OCI-LY1 (cell line): Measurements from ENCODE around the gene GABBR2.
"Not testable (repeated sequence)": the region's sequence is repeated elsewhere in the genome, so short reads cannot be mapped to it uniquely, and the experiment has no call there.

Source experiments
- H2AFZ ChIP-seq: fragments of 200-600 bp; sonication (generic), shearing (Covaris generic); 2 replicates; pipeline ENCODE4 v1.6.0; 2014; ENCODE audit warnings: antibody characterized with exemption, mild to moderate bottlenecking, low read length
- H3F3A ChIP-seq: fragments of 200-600 bp; sonication (generic), shearing (Covaris generic); 2 replicates; pipeline ENCODE4 v1.6.0; 2014; ENCODE audit warnings: mild to moderate bottlenecking, antibody characterized with exemption, low read length, moderate library complexity; ENCODE audit not compliant: insufficient read depth
- H3K27ac ChIP-seq: fragments of 200-600 bp; sonication (generic); 2 replicates; pipeline ENCODE4 v1.5.1; 2014; ENCODE audit warnings: low read length, mixed run types, mild to moderate bottlenecking, low read depth; ENCODE audit not compliant: poor library complexity, severe bottlenecking
- H3K27me3 ChIP-seq: fragments of 200-600 bp; sonication (generic); 2 replicates; pipeline ENCODE4 v1.6.0; 2014; ENCODE audit warnings: antibody characterized with exemption, mild to moderate bottlenecking, low read length, moderate library complexity; ENCODE audit not compliant: insufficient read depth
- H3K36me3 ChIP-seq: fragments of 200-600 bp; sonication (generic); 2 replicates; pipeline ENCODE4 v1.6.1; 2014; ENCODE audit warnings: mild to moderate bottlenecking, antibody characterized with exemption, low read length, moderate library complexity, mixed read lengths; ENCODE audit not compliant: insufficient read depth
- H3K4me1 ChIP-seq: fragments of 200-600 bp; sonication (generic); 2 replicates; pipeline ENCODE4 v1.5.1; 2014; ENCODE audit warnings: mild to moderate bottlenecking, low read length, moderate library complexity; ENCODE audit not compliant: insufficient read depth, severe bottlenecking
- H3K4me2 ChIP-seq: fragments of 200-600 bp; sonication (generic), shearing (Covaris generic); 2 replicates; pipeline ENCODE4 v1.6.1; 2014; ENCODE audit warnings: low read length
- H3K4me3 ChIP-seq: fragments of 200-600 bp; sonication (generic); 2 replicates; pipeline ENCODE4 v1.5.1; 2014; ENCODE audit warnings: low read length, low read depth, mild to moderate bottlenecking, mixed read lengths; ENCODE audit not compliant: poor library complexity, severe bottlenecking
- H3K79me2 ChIP-seq: fragments of 200-600 bp; shearing (Covaris generic); 2 replicates; pipeline ENCODE4 v1.6.1; 2016; ENCODE audit warnings: mixed run types, low read length, mixed read lengths; ENCODE audit not compliant: insufficient read depth
- H3K9ac ChIP-seq: fragments of 200-600 bp; sonication (generic), shearing (Covaris generic); 2 replicates; pipeline ENCODE4 v1.6.1; 2014; ENCODE audit warnings: mild to moderate bottlenecking, low read length, mixed read lengths
- H3K9me2 ChIP-seq: fragments of 200-600 bp; sonication (generic), shearing (Covaris generic); 2 replicates; pipeline ENCODE4 v1.6.1; 2014; ENCODE audit warnings: low read depth, mild to moderate bottlenecking, low read length, mixed read lengths
- H3K9me3 ChIP-seq: fragments of 200-600 bp; shearing (Covaris generic); 2 replicates; pipeline ENCODE4 v1.6.1; 2014; ENCODE audit warnings: low read length, mixed read lengths
- H4K20me1 ChIP-seq: fragments of 200-600 bp; sonication (generic), shearing (Covaris generic); 2 replicates; pipeline ENCODE4 v1.6.0; 2016; ENCODE audit warnings: mild to moderate bottlenecking, low read length; ENCODE audit not compliant: insufficient read depth
- CTCF ChIP-seq: fragments of 200-600 bp; sonication (generic), shearing (Covaris generic); IDR thresholded peaks from 2 replicates; pipeline ENCODE4 v1.5.1; 2017; ENCODE audit warnings: mild to moderate bottlenecking, antibody characterized with exemption, low read length, moderate library complexity, mixed read lengths
- EZH2 ChIP-seq: fragments of 200-600 bp; sonication (generic), shearing (Covaris generic); IDR thresholded peaks from 2 replicates; pipeline ENCODE4 v1.8.0; 2017; ENCODE audit warnings: borderline replicate concordance, mixed run types, mild to moderate bottlenecking, antibody characterized with exemption, low read length, moderate library complexity, mixed read lengths

GABBR2 gene

GRCh38 chr9:98657897-98658296, 50.8 kb downstream of the GABBR2 start:
- TF ChIP-seq EZH2 (no peak), CTCF (no peak)
- Histone ChIP-seq H3K9me3 (no peaks in the 10 kb centered on the region), H3K9me2 (no peaks in the 10 kb centered on the region), H3K27me3 (no peaks in the 10 kb centered on the region), H2AFZ (no peak overlapping the region), H3K9ac (no peak overlapping the region), H4K20me1 (no peaks in the 10 kb centered on the region), H3F3A (no peaks in the 10 kb centered on the region), H3K4me1 (no peaks in the 10 kb centered on the region), H3K36me3 (no peaks in the 10 kb centered on the region), H3K79me2 (no peaks in the 10 kb centered on the region), H3K4me3 (no peak overlapping the region), H3K4me2 (no peak overlapping the region), H3K27ac (no peak overlapping the region)

GRCh38 chr9:98656511-98656910, 52.2 kb downstream of the GABBR2 start:
- no peaks in the 10 kb centered on the region for H3K9me2 ChIP-seq
- no peaks in the 10 kb centered on the region for H4K20me1 ChIP-seq
- TF ChIP-seq CTCF (no peak), EZH2 (no peak)
- no peaks in the 10 kb centered on the region for H3K27me3 ChIP-seq
- H3K36me3 ChIP-seq, result no peaks in the 10 kb centered on the region
- H2AFZ ChIP-seq, result no peak overlapping the region
- H3K4me3 ChIP-seq, result no peak overlapping the region
- no peak overlapping the region for H3K27ac ChIP-seq
- H3K4me1 ChIP-seq, result no peaks in the 10 kb centered on the region
- no peaks in the 10 kb centered on the region for H3K9me3 ChIP-seq
- H3K4me2 ChIP-seq, result no peak overlapping the region
- H3K9ac ChIP-seq, result no peak overlapping the region
- no peaks in the 10 kb centered on the region for H3F3A ChIP-seq
- no peaks in the 10 kb centered on the region for H3K79me2 ChIP-seq

- not testable (repeated sequence) for H3F3A ChIP-seq, H3K9ac ChIP-seq, H3K36me3 ChIP-seq, H2AFZ ChIP-seq, H4K20me1 ChIP-seq, H3K27me3 ChIP-seq, H3K4me1 ChIP-seq, H3K9me3 ChIP-seq, H3K79me2 ChIP-seq, H3K4me3 ChIP-seq, H3K9me2 ChIP-seq, H3K4me2 ChIP-seq, H3K27ac ChIP-seq
Measured at GRCh38 chr9:98655428-98655827, 53.3 kb downstream of the GABBR2 start.

GRCh38 chr9:98654247-98654646, 54.5 kb downstream of the GABBR2 start:
- Histone ChIP-seq H3K9me3 (no peaks in the 10 kb centered on the region), H3K9ac (no peak overlapping the region), H3K9me2 (no peaks in the 10 kb centered on the region), H2AFZ (no peak overlapping the region), H3K4me2 (no peak overlapping the region), H3F3A (no peaks in the 10 kb centered on the region), H4K20me1 (no peaks in the 10 kb centered on the region), H3K79me2 (no peaks in the 10 kb centered on the region), H3K36me3 (no peaks in the 10 kb centered on the region), H3K27ac (no peak overlapping the region), H3K4me1 (no peaks in the 10 kb centered on the region), H3K27me3 (no peaks in the 10 kb centered on the region), H3K4me3 (no peak overlapping the region)
- TF ChIP-seq EZH2 (no peak), CTCF (no peak)
